Upper lobe of right lung (tissue), 1 donor: ENCODE measurements around the gene IFITM10. TPM values are rescaled to one million over a fixed set of nuclear protein-coding genes. Genes with fewer than 3 reads are reported as not detected.

Experiments
- ATAC-seq: fragments of 200-7000 bp; cut with Tn5 transposase; one replicate; pipeline ENCODE4 v1.9.1; 2020; ENCODE audit warnings: mild to moderate bottlenecking, moderate library complexity
- DNase-seq: peaks from one replicate; pipeline ENCODE4 v3.0.0-alpha.2; 2020
- H3K27ac ChIP-seq: fragments of 200-600 bp; one replicate; pipeline ENCODE4 v1.8.0; 2022
- H3K27me3 ChIP-seq: fragments of 200-600 bp; one replicate; pipeline ENCODE4 v1.8.0; 2022; ENCODE audit warnings: mild to moderate bottlenecking
- H3K36me3 ChIP-seq: fragments of 200-600 bp; one replicate; pipeline ENCODE4 v1.8.0; 2022
- H3K4me1 ChIP-seq: fragments of 200-600 bp; one replicate; pipeline ENCODE4 v1.8.0; 2022
- H3K4me3 ChIP-seq: fragments of 200-600 bp; one replicate; pipeline ENCODE4 v1.8.0; 2022; ENCODE audit warnings: mild to moderate bottlenecking
- H3K9me3 ChIP-seq: fragments of 200-600 bp; one replicate; pipeline ENCODE4 v1.8.0; 2022
- intact Hi-C: fragments of 100-400 bp; cut with DNase I; formaldehyde crosslinking; loops from one replicate; pipeline ENCODE4 v1.11.0; 2022
- total RNA-seq: library from RNA; stranded (reverse); fragmentation: NEBNext Ultra II Directional; extraction: Animal tissue kit (Norgen Biotek cat#: 25700); gene quantifications from one replicate; pipeline ENCODE4 v1.2.1, GENCODE V29; 2021
- TF ChIP-seq, protein P1 (sequence below): fragments of 200-600 bp; IDR thresholded peaks from one replicate; pipeline ENCODE4 v1.8.0; 2022; ENCODE audit warnings: antibody characterized with exemption
- donor health status: DM: no; HTN: yes; CAD: no; lungs with severe emphysema.

The IFITM10 gene
- total RNA-seq, 1 donor from 2014 or later = 7.9 TPM

DNA sequence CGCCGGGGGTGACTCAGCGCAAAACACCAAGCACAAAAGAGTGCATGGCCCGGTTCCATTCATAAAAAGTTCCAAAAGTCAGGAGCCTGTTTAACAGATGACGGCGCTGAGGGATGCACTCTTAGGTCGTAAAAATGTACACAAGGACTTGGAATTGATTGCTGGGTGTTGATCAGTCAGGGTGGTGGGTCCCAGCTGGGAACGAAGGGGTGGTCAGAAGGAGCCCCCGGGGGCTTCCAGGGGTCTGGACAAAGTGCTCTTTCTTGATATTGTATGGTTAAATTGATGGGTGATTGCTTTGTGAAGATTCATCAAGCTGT is 20.7 kb downstream of the IFITM10 start:
- ATAC-seq (no peak), DNase-seq (no peak)
- Histone ChIP-seq H3K36me3 (no peaks in the 10 kb centered on the region), H3K4me3 (no peak overlapping the region), H3K27me3 (peaks cover 37% of the 10 kb centered on the region), H3K27ac (no peak overlapping the region), H3K9me3 (no peaks in the 10 kb centered on the region), H3K4me1 (no peaks in the 10 kb centered on the region)
- TF ChIP-seq, protein P1, sequence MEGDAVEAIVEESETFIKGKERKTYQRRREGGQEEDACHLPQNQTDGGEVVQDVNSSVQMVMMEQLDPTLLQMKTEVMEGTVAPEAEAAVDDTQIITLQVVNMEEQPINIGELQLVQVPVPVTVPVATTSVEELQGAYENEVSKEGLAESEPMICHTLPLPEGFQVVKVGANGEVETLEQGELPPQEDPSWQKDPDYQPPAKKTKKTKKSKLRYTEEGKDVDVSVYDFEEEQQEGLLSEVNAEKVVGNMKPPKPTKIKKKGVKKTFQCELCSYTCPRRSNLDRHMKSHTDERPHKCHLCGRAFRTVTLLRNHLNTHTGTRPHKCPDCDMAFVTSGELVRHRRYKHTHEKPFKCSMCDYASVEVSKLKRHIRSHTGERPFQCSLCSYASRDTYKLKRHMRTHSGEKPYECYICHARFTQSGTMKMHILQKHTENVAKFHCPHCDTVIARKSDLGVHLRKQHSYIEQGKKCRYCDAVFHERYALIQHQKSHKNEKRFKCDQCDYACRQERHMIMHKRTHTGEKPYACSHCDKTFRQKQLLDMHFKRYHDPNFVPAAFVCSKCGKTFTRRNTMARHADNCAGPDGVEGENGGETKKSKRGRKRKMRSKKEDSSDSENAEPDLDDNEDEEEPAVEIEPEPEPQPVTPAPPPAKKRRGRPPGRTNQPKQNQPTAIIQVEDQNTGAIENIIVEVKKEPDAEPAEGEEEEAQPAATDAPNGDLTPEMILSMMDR = no peak
- intact Hi-C loops = no loop called here

DNA sequence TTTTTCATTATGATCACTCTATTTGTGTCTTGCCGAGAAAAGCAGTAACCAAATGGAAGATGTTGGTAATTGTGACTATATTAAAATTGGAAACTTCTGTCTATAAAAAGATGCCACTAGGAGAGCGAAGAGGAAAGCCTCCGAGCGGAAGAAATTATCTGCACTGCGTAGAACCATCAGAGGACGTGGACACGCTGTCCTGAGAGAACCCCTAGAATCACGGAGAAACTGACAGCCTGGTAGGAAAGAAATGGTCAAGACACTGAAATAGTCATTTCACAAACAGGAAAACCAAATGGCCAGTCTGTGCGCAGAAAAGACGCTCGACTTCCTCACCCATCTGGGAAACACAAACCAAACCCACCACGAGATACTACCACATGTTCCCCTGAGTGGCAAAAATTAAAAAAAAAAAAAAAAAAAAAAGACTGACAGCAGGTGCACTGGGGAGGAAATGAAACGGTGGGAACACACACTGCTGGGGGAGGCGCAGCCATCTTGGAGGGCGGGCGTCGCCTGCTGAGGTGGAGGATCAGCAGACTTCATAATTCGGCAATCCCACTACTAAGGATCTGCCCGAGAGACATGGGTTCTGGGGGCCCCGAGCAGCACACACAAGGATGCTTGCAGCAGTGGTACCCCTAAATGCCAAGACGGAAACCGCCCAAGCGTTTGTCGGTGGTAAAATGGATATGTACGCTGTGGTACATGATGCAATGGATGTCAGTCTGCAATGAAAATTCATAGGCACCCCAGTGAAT is 21.3 kb downstream of the IFITM10 start:
- Histone ChIP-seq H3K27ac (no peak overlapping the region), H3K36me3 (no peaks in the 10 kb centered on the region), H3K4me3 (no peak overlapping the region), H3K9me3 (no peaks in the 10 kb centered on the region), H3K27me3 (peaks cover 33% of the 10 kb centered on the region), H3K4me1 (no peaks in the 10 kb centered on the region)
- intact Hi-C loops = no loop called here
- DNase-seq (no peak), ATAC-seq (no peak)
- TF ChIP-seq, protein P1 = no peak

DNA sequence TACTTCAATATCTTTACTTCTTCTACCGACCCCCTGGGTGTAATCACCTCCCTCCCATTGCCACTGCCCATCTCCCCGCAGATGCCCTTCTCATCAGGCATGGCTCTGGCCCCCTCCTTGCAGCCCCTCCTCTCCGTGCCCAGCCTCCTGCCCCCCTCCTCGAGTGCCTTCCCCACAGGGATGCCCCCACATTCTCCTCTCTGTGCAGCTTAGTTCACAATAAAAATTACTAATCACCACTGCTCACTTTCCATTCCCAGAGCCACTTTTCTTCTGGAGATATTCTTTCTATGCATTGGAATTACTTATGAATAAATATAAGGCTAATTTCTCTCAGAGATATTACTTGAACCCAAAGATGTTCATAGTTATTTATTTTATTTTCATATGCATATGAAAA is 22.1 kb downstream of the IFITM10 start:
- no peaks in the 10 kb centered on the region for H3K36me3 ChIP-seq
- ATAC-seq = no peak
- H3K9me3 ChIP-seq = no peaks in the 10 kb centered on the region
- H3K27ac ChIP-seq = no peak overlapping the region
- H3K27me3 ChIP-seq = peaks cover 27% of the 10 kb centered on the region
- H3K4me1 ChIP-seq = no peaks in the 10 kb centered on the region
- no peak overlapping the region for H3K4me3 ChIP-seq
- no peak for DNase-seq
- intact Hi-C loops = no loop called here
- TF ChIP-seq, protein P1 = no peak

DNA sequence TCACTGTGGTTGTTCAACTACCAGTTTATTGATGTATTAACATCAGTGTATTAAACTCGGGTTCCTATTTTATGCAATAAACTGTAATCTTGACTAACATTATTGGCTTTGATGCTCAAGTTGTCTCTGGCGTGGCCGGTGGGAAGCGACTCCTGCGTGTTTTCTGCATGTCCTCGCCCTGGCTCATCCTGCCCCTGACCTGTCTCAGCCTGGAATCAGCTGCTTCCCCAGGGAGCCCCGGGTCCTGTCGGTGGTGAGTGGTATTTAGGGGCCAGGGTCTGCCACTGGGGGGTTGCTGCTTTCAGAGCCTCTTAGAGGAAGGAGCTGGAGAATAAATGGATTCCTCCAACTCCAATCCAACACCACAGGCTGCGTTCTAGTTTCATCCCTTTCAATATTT is 22.5 kb downstream of the IFITM10 start:
- TF ChIP-seq, protein P1 = no peak
- ATAC-seq (no peak), DNase-seq (no peak)
- Histone ChIP-seq H3K4me3 (no peak overlapping the region), H3K4me1 (no peaks in the 10 kb centered on the region), H3K27ac (no peak overlapping the region), H3K9me3 (no peaks in the 10 kb centered on the region), H3K27me3 (peaks cover 26% of the 10 kb centered on the region), H3K36me3 (no peaks in the 10 kb centered on the region)
- intact Hi-C loops = no loop called here

DNA sequence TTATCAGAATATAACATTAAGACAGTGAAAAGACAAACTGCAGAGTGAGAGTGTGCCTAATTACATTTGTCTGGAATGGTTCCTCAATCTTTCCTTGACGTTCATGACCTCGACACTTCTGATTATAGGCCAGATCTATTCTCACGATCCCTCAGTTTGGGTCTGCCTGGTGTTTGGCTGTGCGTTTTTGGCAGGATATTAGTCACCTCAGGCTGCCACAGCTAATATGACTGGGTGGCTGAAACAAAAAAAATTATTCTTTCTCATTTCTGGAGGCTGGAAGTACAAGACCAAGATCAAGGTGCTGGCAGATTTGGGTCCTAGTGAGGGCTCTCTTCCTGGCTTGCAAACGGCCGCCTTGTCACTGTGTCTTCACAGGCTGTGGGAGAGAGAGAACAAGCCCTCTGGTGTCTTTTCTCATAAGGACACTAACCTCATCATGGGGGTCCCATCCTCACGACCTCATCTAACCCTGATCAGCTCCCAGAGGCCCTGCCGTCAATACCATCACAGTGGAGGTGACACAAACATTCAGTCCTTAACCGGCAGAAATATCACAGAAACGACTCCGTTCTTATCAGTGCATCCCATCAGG is 23.2 kb downstream of the IFITM10 start:
- Histone ChIP-seq H3K4me3 (no peak overlapping the region), H3K4me1 (no peaks in the 10 kb centered on the region), H3K36me3 (no peaks in the 10 kb centered on the region), H3K9me3 (no peaks in the 10 kb centered on the region), H3K27me3 (peaks cover 25% of the 10 kb centered on the region), H3K27ac (no peak overlapping the region)
- ATAC-seq (no peak), DNase-seq (no peak)
- intact Hi-C loops = no loop called here
- TF ChIP-seq, protein P1 = no peak
